Stimulated activated CD4-positive, alpha-beta T cell treated with anti-CD3 and anti-CD28 coated beads, Interleukin-1b, Interleukin-23, amount 100 ng/mL, for 1 hour (primary cell): ENCODE results near the gene FAM124A.

ENCODE experiments used
- DNase-seq, 2 donors: peaks; one replicate each; pipeline ENCODE4 v3.0.0-alpha.2; 2020; ENCODE audit warnings: low read depth in 2 of 2

FAM124A gene

GRCh38 chr13:51305271-51305967 lies 83.2 kb downstream of the FAM124A start:
- DNase-seq: no peak

- DNase-seq: no peak
These were observed 86.6 kb downstream of the FAM124A start for GRCh38 chr13:51308781-51309180.

GRCh38 chr13:51311231-51311630 lies 89.0 kb downstream of the FAM124A start:
- no peak for DNase-seq

GRCh38 chr13:51311957-51312520 lies 89.8 kb downstream of the FAM124A start:
- no peak for DNase-seq

GRCh38 chr13:51313619-51314018 lies 91.4 kb downstream of the FAM124A start:
- DNase-seq: no peak

GRCh38 chr13:51317262-51317661 lies 95.1 kb downstream of the FAM124A start:
- DNase-seq: no peak

GRCh38 chr13:51318015-51318414 lies 95.8 kb downstream of the FAM124A start:
- DNase-seq: no peak

GRCh38 chr13:51318876-51319275 lies 96.7 kb downstream of the FAM124A start:
- DNase-seq: no peak

GRCh38 chr13:51321836-51322235 lies 99.6 kb downstream of the FAM124A start:
- no peak for DNase-seq

- DNase-seq: no peak
These were observed 100.6 kb downstream of the FAM124A start for GRCh38 chr13:51322826-51323225.

- no peak for DNase-seq
These were observed 101.8 kb downstream of the FAM124A start for GRCh38 chr13:51323824-51324511.

GRCh38 chr13:51324714-51325420 lies 102.7 kb downstream of the FAM124A start:
- no peak for DNase-seq

- no peak for DNase-seq
These were observed 103.6 kb downstream of the FAM124A start for GRCh38 chr13:51325837-51326236.

GRCh38 chr13:51326777-51327176 lies 104.6 kb downstream of the FAM124A start:
- no peak for DNase-seq

- no peak for DNase-seq
These were observed 105.8 kb downstream of the FAM124A start for GRCh38 chr13:51327961-51328360.

- DNase-seq: no peak
These were observed 106.3 kb downstream of the FAM124A start for GRCh38 chr13:51328488-51328887.

GRCh38 chr13:51329606-51330005 lies 107.4 kb downstream of the FAM124A start:
- no peak for DNase-seq

GRCh38 chr13:51330791-51331190 lies 108.6 kb downstream of the FAM124A start:
- DNase-seq: no peak

- DNase-seq: no peak
These were observed 109.2 kb downstream of the FAM124A start for GRCh38 chr13:51331354-51331861.

GRCh38 chr13:51332566-51333361 lies 110.6 kb downstream of the FAM124A start:
- DNase-seq: no peak

- DNase-seq: no peak
These were observed 111.2 kb downstream of the FAM124A start for GRCh38 chr13:51333421-51333820.
